Trophoblast cell (in vitro differentiated cells and primary cell): ENCODE measurements around the gene AQP1.

Experiments used
- DNase-seq, 2 donors: peaks; one replicate each; pipeline ENCODE4 v3.0.0-alpha.2; 2016
- H2AFZ ChIP-seq: 2 replicates; pipeline ENCODE4 v1.6.1; 2013; ENCODE audit warnings: low read length, moderate library complexity, mild to moderate bottlenecking; ENCODE audit not compliant: insufficient read depth, poor library complexity
- H2AK5ac ChIP-seq: 2 replicates; pipeline ENCODE4 v1.6.1; 2013; ENCODE audit warnings: mild to moderate bottlenecking, low read length
- H2BK120ac ChIP-seq: 2 replicates; pipeline ENCODE4 v1.6.1; 2013; ENCODE audit warnings: low read length, mild to moderate bottlenecking, moderate library complexity; ENCODE audit not compliant: insufficient read depth, poor library complexity
- H2BK12ac ChIP-seq: 2 replicates; pipeline ENCODE4 v1.6.1; 2013; ENCODE audit warnings: mild to moderate bottlenecking, low read length, moderate library complexity
- H2BK5ac ChIP-seq: 2 replicates; pipeline ENCODE4 v1.6.1; 2013; ENCODE audit warnings: low read length, low read depth, moderate library complexity, mild to moderate bottlenecking; ENCODE audit not compliant: poor library complexity
- H3K14ac ChIP-seq: 2 replicates; pipeline ENCODE4 v1.6.1; 2013; ENCODE audit warnings: mild to moderate bottlenecking, low read length
- H3K18ac ChIP-seq: 2 replicates; pipeline ENCODE4 v1.6.1; 2013; ENCODE audit warnings: mild to moderate bottlenecking, low read length
- H3K23ac ChIP-seq: 2 replicates; pipeline ENCODE4 v1.6.1; 2013; ENCODE audit warnings: low read length
- H3K27ac ChIP-seq: 2 replicates; pipeline ENCODE4 v1.5.1; 2013; ENCODE audit warnings: low read depth, mild to moderate bottlenecking, inconsistent platforms, low read length, moderate library complexity
- H3K27me3 ChIP-seq: 2 replicates; pipeline ENCODE4 v1.6.1; 2013; ENCODE audit warnings: inconsistent platforms, mild to moderate bottlenecking, low read length, moderate library complexity; ENCODE audit not compliant: insufficient read depth
- H3K36me3 ChIP-seq, 2 experiments: 1 replicate in 1 of 2; 2 replicates in 1 of 2; pipeline ENCODE4 v1.6.1; 2013; ENCODE audit warnings: low read length in 2 of 2, mild to moderate bottlenecking in 2 of 2, moderate library complexity in 1 of 2; ENCODE audit not compliant: insufficient read depth in 2 of 2, control insufficient read depth in 1 of 2
- H3K4ac ChIP-seq: 2 replicates; pipeline ENCODE4 v1.6.1; 2013; ENCODE audit warnings: low read depth, mild to moderate bottlenecking, low read length, moderate library complexity
- H3K4me1 ChIP-seq, 2 experiments: 1 replicate in 1 of 2; 2 replicates in 1 of 2; pipeline ENCODE4 v1.6.1; 2013; ENCODE audit warnings: low read length in 2 of 2, mild to moderate bottlenecking in 2 of 2, moderate library complexity in 1 of 2; ENCODE audit not compliant: insufficient read depth in 2 of 2, control insufficient read depth in 1 of 2
- H3K4me2 ChIP-seq: 2 replicates; pipeline ENCODE4 v1.6.1; 2013; ENCODE audit warnings: inconsistent platforms, mild to moderate bottlenecking, low read length, moderate library complexity
- H3K4me3 ChIP-seq: 2 replicates; pipeline ENCODE4 v1.5.1; 2013; ENCODE audit warnings: mild to moderate bottlenecking, low read depth, low read length, inconsistent platforms
- H3K79me1 ChIP-seq: one replicate; pipeline ENCODE4 v1.6.1; 2013; ENCODE audit warnings: low read length
- H3K79me2 ChIP-seq: 2 replicates; pipeline ENCODE4 v1.6.1; 2013; ENCODE audit warnings: low read length, mild to moderate bottlenecking; ENCODE audit not compliant: control insufficient read depth, insufficient read depth, poor library complexity
- H3K9ac ChIP-seq: 2 replicates; pipeline ENCODE4 v1.6.1; 2013; ENCODE audit warnings: mild to moderate bottlenecking, low read length
- H3K9me3 ChIP-seq: 2 replicates; pipeline ENCODE4 v1.6.1; 2013; ENCODE audit warnings: low read depth, mild to moderate bottlenecking, control low read depth, inconsistent platforms, low read length; ENCODE audit not compliant: insufficient read depth
- H4K12ac ChIP-seq: 2 replicates; pipeline ENCODE4 v1.6.1; 2013; ENCODE audit warnings: low read depth, mild to moderate bottlenecking, low read length, moderate library complexity
- H4K8ac ChIP-seq: 2 replicates; pipeline ENCODE4 v1.6.1; 2013; ENCODE audit warnings: low read depth, mild to moderate bottlenecking, low read length, moderate library complexity
- H4K91ac ChIP-seq: one replicate; pipeline ENCODE4 v1.6.1; 2013; ENCODE audit warnings: low read depth, mild to moderate bottlenecking, low read length, moderate library complexity
- WGBS: extraction: QIAGEN DNeasy Blood & Tissue Kit; methylation state at CpG from one replicate; pipeline ENCODE4 v1.1.7; 2013; ENCODE audit warnings: missing lambda C conversion rate; ENCODE audit not compliant: insufficient read length, insufficient coverage; ENCODE audit errors: extremely low coverage; 5-methylcytosine and 5-hydroxymethylcytosine counted together

AQP1 gene

DNA sequence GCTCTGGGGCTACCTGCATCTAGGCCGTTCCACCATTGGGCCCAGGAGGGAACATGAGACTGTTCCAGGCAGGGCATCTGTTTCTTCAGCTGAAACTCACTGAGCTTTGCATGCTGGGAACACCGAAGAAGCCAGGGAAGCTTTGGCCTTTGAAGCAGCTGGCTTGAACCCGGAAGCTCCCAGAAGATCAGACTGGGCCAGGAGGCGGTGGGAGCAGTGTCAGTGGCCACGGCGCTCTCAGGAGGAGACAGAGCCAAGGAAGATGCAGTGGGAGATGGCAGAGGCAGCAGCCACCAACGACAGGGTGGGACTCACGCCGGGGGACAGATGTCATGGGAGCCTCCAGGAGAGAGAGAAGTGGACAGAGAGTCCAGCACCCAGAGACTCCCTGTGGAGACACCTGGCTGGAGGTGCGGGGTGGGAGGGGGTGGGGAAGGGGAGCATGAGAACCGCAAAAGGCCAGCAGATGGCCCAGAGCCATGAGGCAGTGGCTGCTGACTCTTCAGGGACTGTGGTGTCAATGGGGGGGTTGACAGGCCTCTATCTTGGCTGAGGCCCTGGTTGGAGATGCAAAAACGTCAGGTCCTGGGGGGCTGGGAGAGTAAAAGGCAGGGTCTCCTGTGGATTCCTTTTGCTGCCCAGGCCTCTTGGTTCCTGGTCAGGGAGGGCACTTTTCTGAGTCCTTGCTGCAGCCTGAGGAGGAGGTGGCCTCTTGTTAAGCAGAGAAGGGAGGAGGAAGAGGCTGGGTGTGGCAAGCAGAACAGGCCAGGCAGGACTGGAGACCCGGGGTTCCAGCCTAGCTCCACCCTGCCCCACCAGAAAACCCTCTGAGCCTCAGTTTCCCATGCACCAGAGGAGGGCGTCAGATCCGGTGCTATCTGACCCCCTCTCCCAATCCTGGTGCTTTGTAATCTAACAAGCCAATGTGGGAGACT, 6.3 kb upstream of the AQP1 start:
- Histone ChIP-seq H2BK120ac (no peak overlapping the region), H4K12ac (no peak overlapping the region), H2AFZ (no peak overlapping the region), H3K79me2 (no peaks in the 10 kb centered on the region), H3K4me1 (no peaks in the 10 kb centered on the region), H3K18ac (no peak overlapping the region), H3K23ac (no peak overlapping the region), H3K36me3 (no peaks in the 10 kb centered on the region), H3K27me3 (no peaks in the 10 kb centered on the region), H3K4me2 (no peak overlapping the region), H2BK5ac (no peak overlapping the region), H2AK5ac (no peak overlapping the region), H3K14ac (no peak overlapping the region), H4K8ac (no peak overlapping the region), H3K79me1 (no peaks in the 10 kb centered on the region), H4K91ac (no peak overlapping the region), H3K9me3 (peaks cover 2% of the 10 kb centered on the region), H3K4ac (no peak overlapping the region), H3K9ac (no peak overlapping the region), H3K27ac (no peak overlapping the region), H3K4me3 (no peak overlapping the region), H2BK12ac (no peak overlapping the region)
- DNase-seq, result no peak
- no CpG with 5 or more reads among the region's 15 CpGs for whole genome bisulfite sequencing

DNA sequence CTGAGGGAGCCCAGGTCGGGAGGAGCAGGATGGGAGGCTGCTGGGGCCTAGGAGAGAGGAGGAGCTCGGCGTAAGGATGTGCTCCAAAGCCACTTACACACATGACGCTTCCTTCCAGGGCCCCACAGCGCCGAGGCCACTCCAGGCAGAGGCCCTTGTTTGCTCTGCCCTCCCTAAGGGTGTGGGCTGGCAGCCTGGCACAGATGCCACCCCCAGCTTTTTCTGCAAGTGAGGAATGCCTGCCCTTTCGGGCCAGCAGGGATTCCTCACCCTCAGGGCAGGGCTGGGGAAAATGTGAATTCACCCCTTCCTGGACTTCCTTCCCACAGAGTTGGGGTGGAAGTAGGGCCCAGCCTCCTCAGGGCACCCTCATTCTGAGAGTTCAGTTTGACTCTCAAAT, 5.6 kb upstream of the AQP1 start:
- WGBS, result no CpG with 5 or more reads among the region's 7 CpGs
- no peak overlapping the region for H3K23ac ChIP-seq

DNA sequence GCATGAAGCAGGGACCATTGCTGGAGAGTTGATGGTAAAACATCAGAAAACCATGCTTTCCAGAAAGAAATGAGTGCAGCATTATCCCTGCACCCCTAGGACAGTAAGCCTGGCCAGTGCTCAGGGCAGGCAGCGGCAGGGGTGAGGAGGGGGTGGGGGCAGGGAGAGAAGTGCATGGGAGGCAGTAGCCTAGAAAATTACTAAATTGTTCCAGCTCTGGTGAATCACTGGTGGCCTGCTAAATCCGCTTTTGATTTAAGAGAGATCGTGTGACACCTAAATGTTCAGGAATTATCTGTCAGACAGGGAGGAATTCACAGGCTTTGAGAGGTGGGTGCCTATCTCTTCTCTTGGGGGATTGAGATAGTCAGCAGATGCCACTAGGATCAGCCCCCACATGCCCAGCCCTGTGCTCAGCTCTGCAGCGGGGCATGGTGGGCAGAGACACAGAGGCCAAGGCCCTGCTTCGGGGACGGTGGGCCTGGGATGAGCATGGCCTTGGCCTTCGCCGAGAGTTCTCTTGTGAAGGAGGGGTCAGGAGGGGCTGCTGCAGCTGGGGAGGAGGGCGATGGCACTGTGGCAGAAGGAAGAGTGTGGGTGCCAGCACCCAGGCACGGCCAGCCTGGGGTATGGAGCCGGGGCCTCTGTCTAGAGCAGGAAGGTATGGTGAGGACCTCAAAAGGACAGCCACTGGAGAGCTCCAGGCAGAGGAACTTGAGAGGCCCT, 5.0 kb upstream of the AQP1 start:
- H3K23ac ChIP-seq, result no peak overlapping the region
- H3K4me3 ChIP-seq, result no peak overlapping the region
- H3K18ac ChIP-seq, result no peak overlapping the region
- no peak overlapping the region for H4K91ac ChIP-seq
- H2BK5ac ChIP-seq, result no peak overlapping the region
- no peak overlapping the region for H3K4me2 ChIP-seq
- H4K12ac ChIP-seq, result no peak overlapping the region
- no peak overlapping the region for H2AK5ac ChIP-seq
- no peak overlapping the region for H2BK12ac ChIP-seq
- H2BK120ac ChIP-seq, result no peak overlapping the region
- H2AFZ ChIP-seq, result no peak overlapping the region
- H3K79me2 ChIP-seq, result no peaks in the 10 kb centered on the region
- no peak overlapping the region for H3K4ac ChIP-seq
- no peaks in the 10 kb centered on the region for H3K79me1 ChIP-seq
- DNase-seq, result no peak
- WGBS, result no CpG with 5 or more reads among the region's 11 CpGs
- H3K4me1 ChIP-seq, result no peaks in the 10 kb centered on the region
- no peak overlapping the region for H4K8ac ChIP-seq
- H3K27ac ChIP-seq, result no peak overlapping the region
- H3K9ac ChIP-seq, result no peak overlapping the region
- no peaks in the 10 kb centered on the region for H3K27me3 ChIP-seq
- H3K14ac ChIP-seq, result no peak overlapping the region
- H3K36me3 ChIP-seq, result no peaks in the 10 kb centered on the region
- H3K9me3 ChIP-seq, result peaks cover 2% of the 10 kb centered on the region

More for the DNA sequence above, 5.6 kb upstream of the AQP1 start:
- no peaks in the 10 kb centered on the region for H3K79me2 ChIP-seq
- no peak overlapping the region for H2BK12ac ChIP-seq
- no peak overlapping the region for H2BK120ac ChIP-seq
- H3K4me3 ChIP-seq, result no peak overlapping the region
- H3K4me2 ChIP-seq, result no peak overlapping the region
- no peak overlapping the region for H2AK5ac ChIP-seq
- no peaks in the 10 kb centered on the region for H3K27me3 ChIP-seq
- H3K14ac ChIP-seq, result no peak overlapping the region
- H3K4ac ChIP-seq, result no peak overlapping the region
- H3K79me1 ChIP-seq, result no peaks in the 10 kb centered on the region
- H2BK5ac ChIP-seq, result no peak overlapping the region
- H4K12ac ChIP-seq, result no peak overlapping the region
- no peak overlapping the region for H3K27ac ChIP-seq
- H4K91ac ChIP-seq, result no peak overlapping the region
- H2AFZ ChIP-seq, result no peak overlapping the region
- no peak overlapping the region for H4K8ac ChIP-seq
- DNase-seq, result no peak
- no peaks in the 10 kb centered on the region for H3K4me1 ChIP-seq
- H3K18ac ChIP-seq, result no peak overlapping the region
- H3K9ac ChIP-seq, result no peak overlapping the region
- H3K36me3 ChIP-seq, result no peaks in the 10 kb centered on the region
- H3K9me3 ChIP-seq, result peaks cover 2% of the 10 kb centered on the region

DNA sequence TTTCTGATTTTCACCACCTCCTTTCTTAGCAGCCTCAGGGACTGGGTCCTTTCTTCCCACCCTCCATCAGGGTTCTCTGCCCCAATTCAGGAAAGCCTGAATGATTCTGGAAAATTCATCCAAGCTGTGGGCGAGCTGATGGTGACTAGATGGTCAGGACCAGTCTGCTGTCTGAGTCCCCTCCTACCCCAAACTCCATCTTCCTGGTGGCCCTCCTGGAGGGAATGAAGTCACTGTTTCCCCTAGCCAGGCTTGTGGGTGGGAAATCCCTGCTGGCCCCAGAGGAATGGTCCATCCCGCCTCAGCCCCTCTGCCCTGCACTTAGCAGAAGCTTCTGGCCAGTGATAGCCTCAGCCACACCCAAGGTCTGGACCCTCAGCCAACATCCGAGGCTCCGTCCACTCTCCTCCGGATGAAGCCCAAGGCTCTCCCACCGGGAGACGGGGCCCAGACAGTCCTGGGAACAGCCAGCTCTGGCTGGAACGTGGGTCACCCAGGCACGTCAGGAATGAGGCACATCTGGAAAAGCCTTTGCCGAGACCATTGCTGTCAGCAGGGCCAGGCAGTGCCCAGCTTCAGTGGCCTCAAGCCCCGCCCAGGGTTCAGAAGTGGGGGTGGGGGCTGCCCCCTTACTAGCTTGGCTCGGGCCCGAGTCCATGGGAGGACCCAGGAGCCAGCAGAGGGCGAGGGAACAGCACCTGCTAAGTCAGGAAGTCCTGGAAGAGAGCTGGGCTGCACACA, 4.0 kb upstream of the AQP1 start:
- Histone ChIP-seq H2AFZ (no peak overlapping the region), H2BK120ac (no peak overlapping the region), H3K79me1 (no peaks in the 10 kb centered on the region), H4K91ac (no peak overlapping the region), H3K4me2 (no peak overlapping the region), H3K4ac (no peak overlapping the region), H3K27me3 (no peaks in the 10 kb centered on the region), H3K4me1 (no peaks in the 10 kb centered on the region), H3K14ac (no peak overlapping the region), H4K12ac (no peak overlapping the region), H4K8ac (no peak overlapping the region), H2AK5ac (no peak overlapping the region), H3K27ac (no peak overlapping the region), H3K9ac (no peak overlapping the region), H3K9me3 (peaks cover 2% of the 10 kb centered on the region), H3K23ac (no peak overlapping the region), H3K36me3 (no peaks in the 10 kb centered on the region), H2BK12ac (no peak overlapping the region), H3K4me3 (no peak overlapping the region), H3K18ac (no peak overlapping the region), H2BK5ac (no peak overlapping the region), H3K79me2 (no peaks in the 10 kb centered on the region)
- no peak for DNase-seq
- WGBS, result no CpG with 5 or more reads among the region's 14 CpGs
